Activated T-helper 17 cell treated with anti-CD3 and anti-CD28 coated beads, Interleukin-2, amount 50 U/mL, for 72 hours (primary cell): ENCODE data around the gene TBPL1. TPM values are rescaled to one million over a fixed set of nuclear protein-coding genes. Genes with fewer than 3 reads are reported as not detected.

Experiments used
- total RNA-seq, 2 donors: library from RNA; stranded (reverse); gene quantifications; one replicate each; pipeline ENCODE4 v1.2.3, GENCODE V29; 2022

The TBPL1 gene
- total RNA-seq, 2 donors from 2014 or later: 14.7 to 25.8 TPM

Other genes with a start within 250 kb of the TBPL1 start
- gene TCF21, start 64.1 kb upstream of the TBPL1 start, total RNA-seq: not detected
- gene SLC2A12, start 99.4 kb downstream of the TBPL1 start, total RNA-seq: under 1 TPM; 0.13 to 0.37 TPM